Upper lobe of left lung (tissue), 6 donors: ENCODE results near the gene PAX5. TPM values are rescaled to one million over a fixed set of nuclear protein-coding genes. Genes with fewer than 3 reads are reported as not detected.
A peak's percentile ranks its signal among the peaks of the same experiment; 100 is the strongest.

Source experiments
- ATAC-seq, 2 donors: fragments of 200-7000 bp; cut with Tn5 transposase; one replicate each; pipeline ENCODE4 v1.9.1; 2022; ENCODE audit warnings: mild to moderate bottlenecking in 2 of 2, moderate library complexity in 2 of 2; ENCODE audit not compliant: low FRiP score in 2 of 2
- DNase-seq, 2 donors: peaks; one replicate each; pipeline ENCODE4 v3.0.0-alpha.2; 2019 to 2020
- H3K27ac ChIP-seq, 4 donors: fragments of 200-600 bp; sonication (generic); one replicate each; pipeline ENCODE4 v1.5.1; 2016 to 2019
- H3K27me3 ChIP-seq, 4 donors: fragments of 200-600 bp; sonication (generic); one replicate each; pipeline ENCODE4 v1.5.1; 2017 to 2019
- H3K36me3 ChIP-seq, 4 donors: fragments of 200-600 bp; sonication (generic); one replicate each; pipeline ENCODE4 v1.5.1; 2016 to 2019
- H3K4me1 ChIP-seq, 4 donors: fragments of 200-600 bp; sonication (generic); one replicate each; pipeline ENCODE4 v1.5.1; 2018 to 2019
- H3K4me3 ChIP-seq, 4 donors: fragments of 200-600 bp; sonication (generic); one replicate each; pipeline ENCODE4 v1.5.1; 2017 to 2019; ENCODE audit warnings: mild to moderate bottlenecking in 2 of 4, moderate library complexity in 1 of 4
- H3K9me3 ChIP-seq, 4 donors: fragments of 200-600 bp; sonication (generic); one replicate each; pipeline ENCODE4 v1.5.1; 2018 to 2019
- CTCF ChIP-seq, 6 experiments: fragments of 450-650 bp in 4 of 6; fragments of 200-600 bp in 2 of 6; sonication (generic) in 2 of 6; IDR thresholded peaks; one replicate each; pipeline ENCODE4 v1.5.1; 2016 to 2019; ENCODE audit warnings: antibody characterized with exemption in 6 of 6
- EP300 ChIP-seq, 4 donors: sonication (generic); formaldehyde crosslinking; IDR thresholded peaks; one replicate each; pipeline ENCODE4 v1.5.1; 2017; ENCODE audit warnings: antibody characterized with exemption in 4 of 4, control low read depth in 2 of 4
- POLR2A ChIP-seq, 4 donors: fragments of 450-650 bp; IDR thresholded peaks; one replicate each; pipeline ENCODE4 v1.5.1; 2016 to 2017; ENCODE audit warnings: antibody characterized with exemption in 4 of 4, mild to moderate bottlenecking in 2 of 4
- POLR2AphosphoS5 ChIP-seq, 2 donors: sonication (generic); formaldehyde crosslinking; IDR thresholded peaks; one replicate each; pipeline ENCODE4 v1.5.1; 2017; ENCODE audit warnings: antibody characterized with exemption in 2 of 2
- WGBS, 2 donors: methylation state at CpG; one replicate each; pipeline ENCODE4 v1.1.5; 2017 to 2018; 5-methylcytosine and 5-hydroxymethylcytosine counted together
- total RNA-seq, 6 donors: library from RNA; depleted of rRNA in 4 of 6; stranded (reverse); fragments of >200 nt in 4 of 6; gene quantifications; one replicate each; pipeline versions ENCODE4 v1.1.0 to v1.2.1, GENCODE V29; 2016 to 2021
- donor health status: DM: no; HTN: no; CAD: no; lungs with moderate emphysema.
- donor health status: DM: no; HTN: yes; CAD: no; lungs with severe emphysema.

PAX5 gene
- total RNA-seq, 6 donors from 2014 or later, result under 0.01 to 0.64 (median 0.43) TPM; not detected in 1

GRCh38 chr9:36858805-36859375 lies 175.2 kb downstream of the PAX5 start:
- TF ChIP-seq POLR2AphosphoS5 (IDR thresholded peaks at IDR 0.05), result no peak
- no peak for TF ChIP-seq POLR2A (IDR thresholded peaks at IDR 0.05)
- TF ChIP-seq EP300 (IDR thresholded peaks at IDR 0.05), result no peak
- no peak for TF ChIP-seq CTCF (IDR thresholded peaks at IDR 0.05)
- WGBS, 2 donors, result 71 to 76% methylated on average over 14 to 23 of the region's 23 CpGs
- Histone ChIP-seq H3K27ac (no peak overlapping the region), H3K4me3 (no peak overlapping the region), H3K36me3 (no peaks in the 10 kb centered on the region), H3K4me1 (no peaks in the 10 kb centered on the region), H3K27me3 (no peaks in the 10 kb centered on the region), H3K9me3 (no peaks in the 10 kb centered on the region)
- DNase-seq (no peak), ATAC-seq (no peak)

GRCh38 chr9:36855448-36856315 lies 178.4 kb downstream of the PAX5 start:
- Histone ChIP-seq H3K27ac (no peak overlapping the region), H3K4me1 (no peaks in the 10 kb centered on the region), H3K27me3 (no peaks in the 10 kb centered on the region), H3K9me3 (no peaks in the 10 kb centered on the region), H3K4me3 (no peak overlapping the region), H3K36me3 (no peaks in the 10 kb centered on the region)
- ATAC-seq (no peak), DNase-seq (peak in 1 of 2 donors; percentile 43)
- WGBS, 2 donors, result 54 to 55% methylated on average over 9 of the region's 9 CpGs
- no peak for TF ChIP-seq EP300 (IDR thresholded peaks at IDR 0.05)
- TF ChIP-seq CTCF (IDR thresholded peaks at IDR 0.05), result peak in 1 of 6 experiments; percentile 13

GRCh38 chr9:36854751-36855150 lies 179.3 kb downstream of the PAX5 start:
- no peak for ATAC-seq
- no peaks in the 10 kb centered on the region for H3K9me3 ChIP-seq
- no peak overlapping the region for H3K27ac ChIP-seq
- no peaks in the 10 kb centered on the region for H3K36me3 ChIP-seq
- 79 to 84% methylated on average over 10 of the region's 10 CpGs for WGBS, 2 donors
- no peaks in the 10 kb centered on the region for H3K4me1 ChIP-seq
- no peaks in the 10 kb centered on the region for H3K27me3 ChIP-seq
- no peak overlapping the region for H3K4me3 ChIP-seq
- no peak for TF ChIP-seq CTCF (IDR thresholded peaks at IDR 0.05)
- TF ChIP-seq POLR2AphosphoS5 (IDR thresholded peaks at IDR 0.05), result no peak
- TF ChIP-seq POLR2A (IDR thresholded peaks at IDR 0.05), result no peak
- no peak for TF ChIP-seq EP300 (IDR thresholded peaks at IDR 0.05)
- peak in 1 of 2 donors; percentile 59 for DNase-seq

- Histone ChIP-seq H3K4me1 (no peaks in the 10 kb centered on the region), H3K27me3 (no peaks in the 10 kb centered on the region), H3K4me3 (no peak overlapping the region), H3K27ac (no peak overlapping the region), H3K36me3 (no peaks in the 10 kb centered on the region), H3K9me3 (no peaks in the 10 kb centered on the region)
- DNase-seq (no peak), ATAC-seq (no peak)
- 73 to 78% methylated on average over 13 of the region's 13 CpGs for WGBS, 2 donors
- TF ChIP-seq CTCF (IDR thresholded peaks at IDR 0.05), result no peak
- TF ChIP-seq POLR2AphosphoS5 (IDR thresholded peaks at IDR 0.05), result no peak
- no peak for TF ChIP-seq EP300 (IDR thresholded peaks at IDR 0.05)
- TF ChIP-seq POLR2A (IDR thresholded peaks at IDR 0.05), result no peak
These were observed 180.0 kb downstream of the PAX5 start for GRCh38 chr9:36854034-36854433.
